Natural killer cell treated with Interleukin-12 subunit alpha and Interleukin-12 subunit beta and Interleukin-15 and Interleukin-18, amount 100 ng/mL, for 72 hours (primary cell): Measurements from ENCODE around the gene LMF1. TPM values are rescaled to one million over a fixed set of nuclear protein-coding genes. Genes with fewer than 3 reads are reported as not detected.
A peak's percentile ranks its signal among the peaks of the same experiment; 100 is the strongest.
"Not testable (repeated sequence)": the region's sequence is repeated elsewhere in the genome, so short reads cannot be mapped to it uniquely, and the experiment has no call there.

ENCODE experiments used
- ATAC-seq, 2 donors: fragments of 150-1000 bp; cut with Tn5 transposase in 1 of 2; sonication (Bioruptor Pico), chemical (Tn5 transposase) in 1 of 2; 2 replicates each; pipeline ENCODE4 v1.10.0; 2021
- DNase-seq: peaks from one replicate; pipeline ENCODE4 v3.0.0; 2022; ENCODE audit warnings: low spot score
- H3K27ac Mint-ChIP-seq, 2 donors: 1 replicate in 1 of 2; 2 replicates in 1 of 2; pipeline ENCODE4 v1.8.0; 2022; ENCODE audit warnings: mixed read lengths in 2 of 2, mild to moderate bottlenecking in 1 of 2, moderate library complexity in 1 of 2
- H3K27me3 Mint-ChIP-seq, 2 donors: 1 replicate in 1 of 2; 2 replicates in 1 of 2; pipeline ENCODE4 v1.8.0; 2022; ENCODE audit warnings: mixed read lengths in 2 of 2
- H3K36me3 Mint-ChIP-seq: one replicate; pipeline ENCODE4 v1.8.0; 2022; ENCODE audit warnings: mixed read lengths
- H3K4me1 Mint-ChIP-seq, 2 donors: 1 replicate in 1 of 2; 2 replicates in 1 of 2; pipeline ENCODE4 v1.8.0; 2022; ENCODE audit warnings: low read depth in 2 of 2, mixed read lengths in 2 of 2, mild to moderate bottlenecking in 1 of 2
- H3K4me3 Mint-ChIP-seq: one replicate; pipeline ENCODE4 v1.8.0; 2022; ENCODE audit warnings: mixed read lengths
- H3K9me3 Mint-ChIP-seq: 2 replicates; pipeline ENCODE4 v1.8.0; 2022; ENCODE audit warnings: mixed read lengths
- total RNA-seq, 2 donors: library from RNA; stranded (reverse); gene quantifications; one replicate each; pipeline ENCODE4 v1.2.3, GENCODE V29; 2022

The LMF1 gene
- total RNA-seq, 2 donors from 2014 or later = 17.1 to 21.0 TPM

DNA sequence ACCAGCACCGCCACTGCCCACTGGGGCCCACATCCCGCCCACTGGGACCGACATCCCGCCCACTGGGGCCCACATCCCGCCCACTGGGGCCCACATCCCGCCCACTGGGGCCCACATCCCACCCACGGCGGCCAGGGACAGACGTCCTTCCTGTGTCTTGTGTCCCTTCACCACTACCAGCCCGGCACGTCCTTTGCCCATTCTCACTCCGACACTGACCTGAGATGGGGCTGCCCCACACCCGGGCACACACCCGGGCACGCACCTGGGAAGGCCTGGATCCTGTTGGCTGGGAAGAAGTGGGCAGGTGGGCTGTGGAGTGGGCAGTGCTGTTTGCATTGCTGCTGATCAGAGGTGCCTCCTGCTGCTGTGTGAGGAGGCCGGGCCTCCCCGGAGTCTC lies 141.9 kb downstream of the LMF1 start:
- Mint-ChIP-seq H3K4me3 (no peak overlapping the region), H3K36me3 (no peaks in the 10 kb centered on the region), H3K27ac (no peak overlapping the region), H3K9me3 (no peaks in the 10 kb centered on the region), H3K27me3 (peaks cover 0 to 6% of the 10 kb centered on the region in 2 donors), H3K4me1 (no peaks in the 10 kb centered on the region)
- no peak for ATAC-seq
- DNase-seq = no peak

DNA sequence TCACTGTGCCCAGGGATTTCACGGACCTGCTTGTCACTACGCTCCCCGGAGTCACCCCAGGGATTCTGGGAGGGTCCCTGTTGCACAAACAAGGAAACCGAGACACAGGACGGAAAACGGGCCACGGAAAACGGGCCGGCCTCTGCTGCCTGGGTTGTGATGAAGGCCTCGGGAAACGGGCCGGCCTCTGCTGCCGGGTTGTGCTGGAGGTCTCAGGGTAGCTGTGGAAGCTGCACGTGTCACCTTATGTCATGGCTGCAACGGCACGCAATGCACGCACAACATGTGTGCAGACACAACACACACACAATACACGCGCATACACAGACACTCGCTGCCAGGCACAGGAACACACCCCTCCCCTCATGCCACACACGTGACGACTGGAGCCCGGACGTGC lies 143.3 kb downstream of the LMF1 start:
- H3K27me3 Mint-ChIP-seq = peaks cover 0 to 6% of the 10 kb centered on the region in 2 donors
- no peaks in the 10 kb centered on the region for H3K9me3 Mint-ChIP-seq
- no peak overlapping the region for H3K4me3 Mint-ChIP-seq
- ATAC-seq (no peak), DNase-seq (no peak)
- H3K27ac Mint-ChIP-seq = no peak overlapping the region
- no peaks in the 10 kb centered on the region for H3K4me1 Mint-ChIP-seq
- H3K36me3 Mint-ChIP-seq = no peaks in the 10 kb centered on the region

DNA sequence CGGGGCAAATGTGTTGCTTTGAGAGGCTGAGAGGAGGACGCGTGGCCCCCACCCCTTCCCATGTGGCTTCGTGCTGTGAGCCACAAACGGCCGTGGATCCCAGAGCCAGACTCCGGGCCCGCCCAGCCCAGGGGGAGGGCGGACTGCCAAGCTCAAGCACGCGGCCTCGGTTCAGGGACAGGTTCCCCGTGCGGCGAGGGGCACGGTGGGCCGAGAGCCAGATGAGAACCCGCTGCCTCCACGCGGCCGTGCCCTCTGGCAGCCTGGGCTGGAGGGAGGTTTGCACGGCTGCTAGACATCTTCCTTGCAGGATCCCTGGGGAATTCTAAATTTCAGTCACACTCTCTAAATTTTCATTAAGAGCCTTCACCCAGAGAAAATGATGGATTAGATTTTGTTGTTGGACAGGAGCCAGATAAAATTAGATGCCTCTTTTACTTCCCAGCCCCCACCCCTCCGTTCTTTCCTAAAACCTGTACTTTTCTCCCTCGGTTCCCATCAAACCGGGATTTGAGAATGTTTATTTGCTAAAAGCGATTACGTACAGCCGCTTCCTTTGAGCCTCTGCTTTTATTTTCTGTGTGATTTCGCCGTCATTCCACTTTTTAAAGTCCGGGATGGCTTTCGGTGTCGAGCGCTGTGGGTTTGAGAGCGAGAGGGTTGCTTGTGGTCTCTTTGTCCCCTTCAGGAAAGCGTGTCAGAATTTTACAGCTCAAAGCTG lies 145.3 kb downstream of the LMF1 start:
- Mint-ChIP-seq H3K36me3 (no peaks in the 10 kb centered on the region), H3K4me1 (no peaks in the 10 kb centered on the region), H3K4me3 (no peak overlapping the region), H3K27me3 (peaks cover 0 to 13% of the 10 kb centered on the region in 2 donors), H3K9me3 (no peaks in the 10 kb centered on the region), H3K27ac (no peak overlapping the region)
- no peak for DNase-seq
- no peak for ATAC-seq

DNA sequence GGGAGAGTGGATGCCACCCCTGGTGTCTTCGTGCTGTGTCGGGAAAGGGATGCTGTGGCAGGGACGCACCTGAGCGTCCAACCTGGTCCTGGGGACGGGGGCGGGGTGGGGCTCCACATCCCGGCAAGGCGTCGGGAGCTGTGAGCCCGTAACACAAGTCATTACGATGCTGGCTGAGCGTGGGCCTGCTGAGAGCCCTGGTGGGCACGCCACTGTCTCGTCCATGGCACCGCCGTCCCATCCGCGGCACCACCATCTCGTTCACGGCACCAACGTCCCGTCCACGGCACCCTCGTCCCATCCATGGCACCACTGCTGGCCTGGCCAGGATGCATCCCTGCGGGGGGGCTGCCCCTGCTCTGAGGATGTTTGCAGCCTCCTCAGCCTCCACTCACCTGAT lies 146.2 kb downstream of the LMF1 start:
- no peak overlapping the region for H3K27ac Mint-ChIP-seq
- DNase-seq (no peak), ATAC-seq (no peak)
- H3K9me3 Mint-ChIP-seq = no peaks in the 10 kb centered on the region
- no peak overlapping the region for H3K4me3 Mint-ChIP-seq
- H3K4me1 Mint-ChIP-seq = no peaks in the 10 kb centered on the region
- H3K36me3 Mint-ChIP-seq = no peaks in the 10 kb centered on the region
- peaks cover 0 to 9% of the 10 kb centered on the region in 2 donors for H3K27me3 Mint-ChIP-seq

DNA sequence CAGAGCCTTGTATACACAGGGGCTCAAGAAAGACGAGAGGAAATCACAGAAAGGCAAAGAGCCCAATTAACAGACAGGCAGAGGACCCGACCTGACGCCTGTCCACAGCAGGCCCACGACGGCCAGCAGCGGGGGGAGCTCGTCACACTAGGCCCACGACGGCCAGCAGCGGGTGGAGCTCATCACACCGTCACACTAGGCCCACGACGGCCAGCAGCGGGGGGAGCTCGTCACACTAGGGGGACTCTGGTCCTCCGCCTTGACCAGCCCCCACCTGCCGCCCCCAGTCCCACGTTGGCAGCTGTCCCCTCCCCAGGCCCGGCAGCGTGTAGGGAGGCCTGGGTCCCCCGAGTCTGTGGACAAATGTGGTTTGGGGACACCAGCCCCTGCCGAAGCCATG lies 146.6 kb downstream of the LMF1 start:
- peaks cover 0 to 9% of the 10 kb centered on the region in 2 donors for H3K27me3 Mint-ChIP-seq
- no peak overlapping the region for H3K27ac Mint-ChIP-seq
- DNase-seq = no peak
- H3K9me3 Mint-ChIP-seq = no peaks in the 10 kb centered on the region
- ATAC-seq = peak in 1 of 2 donors; percentile 20
- no peaks in the 10 kb centered on the region for H3K36me3 Mint-ChIP-seq
- H3K4me1 Mint-ChIP-seq = no peaks in the 10 kb centered on the region
- no peak overlapping the region for H3K4me3 Mint-ChIP-seq

DNA sequence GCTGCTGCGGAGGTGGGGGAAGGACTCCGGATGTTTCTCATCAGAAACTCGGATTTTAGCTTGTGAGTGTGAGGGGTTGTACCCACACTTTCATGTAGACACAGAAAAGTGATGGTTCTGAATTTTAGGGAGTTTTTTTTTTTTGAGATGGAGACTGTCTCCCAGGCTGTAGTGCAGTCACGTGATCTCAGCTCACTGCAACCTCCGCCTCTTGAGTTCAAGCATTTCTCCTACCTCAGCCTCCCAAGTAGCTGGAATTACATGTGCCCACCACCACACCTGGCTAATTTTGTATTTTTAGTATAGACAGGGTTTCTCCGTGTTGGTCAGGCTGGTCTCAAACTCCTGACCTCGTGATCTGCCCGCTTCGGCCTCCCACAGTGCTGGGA lies 147.9 kb downstream of the LMF1 start:
- Mint-ChIP-seq H3K4me1 (no peaks in the 10 kb centered on the region), H3K9me3 (no peaks in the 10 kb centered on the region), H3K27ac (no peak overlapping the region), H3K4me3 (no peak overlapping the region), H3K27me3 (peaks cover 0 to 9% of the 10 kb centered on the region in 2 donors), H3K36me3 (no peaks in the 10 kb centered on the region)
- DNase-seq (no peak), ATAC-seq (no peak)

DNA sequence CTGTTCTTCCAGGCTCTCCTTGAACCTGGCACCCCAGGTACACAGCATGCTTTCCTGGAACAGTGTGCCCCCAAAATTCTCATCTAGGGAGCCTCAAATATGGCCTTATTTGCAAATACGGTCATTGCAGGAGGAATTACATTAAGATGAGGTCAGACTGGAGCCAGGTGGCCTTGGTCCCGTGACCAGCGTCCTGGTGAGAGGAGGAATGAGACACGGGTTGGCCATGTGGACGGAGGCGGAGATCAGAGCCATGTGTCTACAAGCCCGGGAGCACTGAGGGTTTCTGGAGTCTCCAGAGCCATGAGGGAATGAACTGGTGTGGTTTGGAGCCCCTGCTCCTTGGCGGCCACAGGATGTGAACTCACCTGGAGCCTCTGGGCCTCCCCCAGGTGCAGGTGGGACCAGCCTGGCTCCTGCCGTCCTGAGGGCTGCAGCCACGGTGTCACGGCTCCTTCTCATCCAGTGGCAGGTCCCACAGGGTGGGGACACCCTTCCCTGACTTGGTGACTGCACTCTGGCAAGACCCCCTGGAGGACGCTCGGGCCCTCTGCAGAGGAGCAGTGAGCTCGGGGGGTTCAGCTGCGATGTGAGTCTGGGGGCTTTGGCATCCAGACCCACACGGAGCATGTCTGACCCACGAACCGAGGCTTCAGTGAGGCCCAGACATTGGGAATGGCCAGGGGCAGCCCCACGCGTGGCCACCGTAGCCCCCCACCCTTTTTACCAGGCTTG lies 148.4 kb downstream of the LMF1 start:
- H3K27me3 Mint-ChIP-seq = peaks cover 0 to 9% of the 10 kb centered on the region in 2 donors
- H3K36me3 Mint-ChIP-seq = no peaks in the 10 kb centered on the region
- H3K4me1 Mint-ChIP-seq = no peaks in the 10 kb centered on the region
- ATAC-seq (no peak), DNase-seq (no peak)
- H3K4me3 Mint-ChIP-seq = no peak overlapping the region
- no peaks in the 10 kb centered on the region for H3K9me3 Mint-ChIP-seq
- H3K27ac Mint-ChIP-seq = no peak overlapping the region

DNA sequence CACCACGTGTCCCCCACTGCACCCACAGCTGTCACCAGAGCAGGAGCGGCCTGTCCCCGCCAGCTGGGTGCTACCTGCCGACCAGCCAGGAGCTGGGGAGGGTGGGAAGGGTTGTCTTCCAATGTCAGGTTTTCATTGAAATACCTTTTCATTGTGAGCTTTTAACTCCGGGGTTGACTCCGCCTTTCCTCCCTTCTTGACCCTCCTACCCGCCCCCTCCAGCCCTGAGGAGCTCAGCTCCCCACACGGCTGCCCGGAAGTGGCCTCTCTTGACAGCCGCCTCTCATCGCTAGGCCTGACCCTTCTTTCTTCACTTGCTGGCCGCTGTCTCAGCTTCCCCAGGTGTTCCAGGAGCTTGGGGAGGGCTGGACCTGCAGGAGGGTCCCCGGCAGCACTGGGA lies 149.0 kb downstream of the LMF1 start:
- Mint-ChIP-seq H3K27me3 (peaks cover 0 to 9% of the 10 kb centered on the region in 2 donors), H3K4me3 (no peak overlapping the region), H3K4me1 (no peaks in the 10 kb centered on the region), H3K36me3 (no peaks in the 10 kb centered on the region), H3K27ac (no peak overlapping the region), H3K9me3 (no peaks in the 10 kb centered on the region)
- ATAC-seq = no peak
- DNase-seq = no peak

DNA sequence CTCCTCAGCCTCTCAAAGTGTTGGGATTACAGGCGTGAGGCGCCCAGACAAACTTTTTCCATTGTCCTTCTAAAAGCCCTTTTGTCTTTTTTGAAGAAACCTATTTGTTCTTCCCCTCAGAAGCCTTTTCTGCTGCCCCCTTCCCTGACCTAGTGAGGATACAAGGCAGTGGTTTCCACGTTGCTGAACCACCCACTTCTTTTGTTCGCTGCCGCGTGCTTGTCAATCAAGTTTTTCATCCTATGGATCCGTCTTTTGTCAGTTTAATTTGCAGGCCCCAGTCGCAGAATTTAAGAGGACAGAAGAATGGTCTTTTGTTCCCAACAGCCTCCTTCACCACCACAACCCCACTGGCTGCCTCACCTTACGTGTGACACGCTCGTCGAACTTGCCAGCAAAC lies 150.0 kb downstream of the LMF1 start:
- no peaks in the 10 kb centered on the region for H3K36me3 Mint-ChIP-seq
- ATAC-seq (no peak), DNase-seq (no peak)
- H3K9me3 Mint-ChIP-seq = no peaks in the 10 kb centered on the region
- H3K4me3 Mint-ChIP-seq = no peak overlapping the region
- no peaks in the 10 kb centered on the region for H3K4me1 Mint-ChIP-seq
- H3K27ac Mint-ChIP-seq = no peak overlapping the region
- H3K27me3 Mint-ChIP-seq = peaks cover 0 to 7% of the 10 kb centered on the region in 2 donors

DNA sequence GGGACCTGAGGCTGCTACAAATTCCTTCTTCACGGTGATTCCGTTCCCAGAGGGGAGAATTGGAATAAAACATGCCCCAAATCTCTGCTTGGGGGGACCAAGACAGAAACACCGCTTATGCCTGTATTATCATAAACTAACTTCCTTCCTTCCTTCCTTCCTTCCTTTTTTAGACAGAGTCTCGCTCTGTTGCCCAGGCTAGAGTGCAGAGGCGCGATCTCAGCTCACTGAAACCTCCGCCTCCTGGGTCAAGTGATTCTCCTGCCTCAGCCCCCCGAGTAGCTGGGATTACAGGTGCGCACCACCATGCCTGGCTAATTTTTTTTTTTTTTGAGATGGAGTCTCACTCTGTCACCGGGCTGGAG lies 150.8 kb downstream of the LMF1 start:
- ATAC-seq, DNase-seq, H3K36me3 Mint-ChIP-seq, H3K4me3 Mint-ChIP-seq, H3K27ac Mint-ChIP-seq, H3K27me3 Mint-ChIP-seq, H3K4me1 Mint-ChIP-seq, H3K9me3 Mint-ChIP-seq: not testable (repeated sequence)

DNA sequence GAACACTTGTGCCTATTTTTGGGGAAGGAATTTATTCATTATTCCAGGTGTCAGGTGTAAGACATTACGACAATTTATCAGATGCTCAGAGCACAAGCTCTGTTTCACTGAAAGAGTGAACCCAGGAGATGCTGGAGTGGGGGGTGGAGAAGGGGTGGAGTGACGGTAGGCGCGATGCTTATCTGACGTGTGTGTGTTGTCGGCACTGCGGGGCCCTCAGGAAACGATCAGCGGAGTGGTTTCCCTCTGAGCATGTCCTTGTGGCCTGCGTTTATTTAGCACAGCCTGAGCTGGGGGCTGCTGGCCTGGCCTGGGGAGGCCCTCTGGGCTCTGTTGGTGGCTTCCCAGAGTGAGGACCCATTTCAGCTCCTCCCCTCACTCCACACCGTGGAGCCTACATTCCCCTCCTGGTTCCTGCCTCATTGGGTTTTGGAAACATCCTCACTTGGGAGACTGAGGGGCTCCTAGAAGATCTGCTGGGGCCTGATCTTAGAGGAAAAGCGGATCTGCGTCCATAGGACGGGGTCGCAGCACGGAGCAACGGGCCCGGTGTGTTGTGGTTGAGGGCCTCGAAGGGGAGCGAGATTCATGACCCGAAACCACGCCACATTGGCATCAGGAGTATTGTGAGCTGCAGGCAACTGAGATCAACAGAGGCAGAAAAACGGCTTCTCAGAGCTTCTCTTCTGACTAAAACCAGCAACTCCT lies 151.3 kb downstream of the LMF1 start:
- H3K27me3 Mint-ChIP-seq = peaks cover 0 to 9% of the 10 kb centered on the region in 2 donors
- no peaks in the 10 kb centered on the region for H3K9me3 Mint-ChIP-seq
- no peaks in the 10 kb centered on the region for H3K4me1 Mint-ChIP-seq
- no peaks in the 10 kb centered on the region for H3K36me3 Mint-ChIP-seq
- no peak for ATAC-seq
- DNase-seq = no peak
- no peak overlapping the region for H3K27ac Mint-ChIP-seq
- no peak overlapping the region for H3K4me3 Mint-ChIP-seq

DNA sequence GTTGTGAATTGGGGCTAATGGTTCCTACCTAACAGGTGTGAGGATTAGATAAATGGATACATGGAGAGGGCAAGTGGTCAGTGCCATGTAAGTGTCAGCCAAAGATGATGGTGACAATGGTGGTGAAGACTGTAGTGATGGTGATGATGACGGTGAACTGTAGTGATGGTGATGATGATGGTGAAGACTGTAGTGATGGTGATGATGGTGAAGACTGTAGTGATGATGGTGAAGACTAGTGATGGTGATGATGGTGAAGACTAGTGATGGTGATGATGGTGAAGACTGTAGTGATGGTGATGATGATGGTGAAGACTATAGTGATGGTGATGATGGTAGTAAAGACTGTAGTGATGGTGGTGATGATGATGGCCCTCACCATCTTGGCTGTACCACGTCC lies 152.2 kb downstream of the LMF1 start:
- H3K27me3 Mint-ChIP-seq = peaks cover 0 to 9% of the 10 kb centered on the region in 2 donors
- ATAC-seq (peak in 1 of 2 donors; percentile 47), DNase-seq (no peak)
- H3K27ac Mint-ChIP-seq = no peak overlapping the region
- no peaks in the 10 kb centered on the region for H3K9me3 Mint-ChIP-seq
- H3K4me3 Mint-ChIP-seq = no peak overlapping the region
- no peaks in the 10 kb centered on the region for H3K4me1 Mint-ChIP-seq
- no peaks in the 10 kb centered on the region for H3K36me3 Mint-ChIP-seq

DNA sequence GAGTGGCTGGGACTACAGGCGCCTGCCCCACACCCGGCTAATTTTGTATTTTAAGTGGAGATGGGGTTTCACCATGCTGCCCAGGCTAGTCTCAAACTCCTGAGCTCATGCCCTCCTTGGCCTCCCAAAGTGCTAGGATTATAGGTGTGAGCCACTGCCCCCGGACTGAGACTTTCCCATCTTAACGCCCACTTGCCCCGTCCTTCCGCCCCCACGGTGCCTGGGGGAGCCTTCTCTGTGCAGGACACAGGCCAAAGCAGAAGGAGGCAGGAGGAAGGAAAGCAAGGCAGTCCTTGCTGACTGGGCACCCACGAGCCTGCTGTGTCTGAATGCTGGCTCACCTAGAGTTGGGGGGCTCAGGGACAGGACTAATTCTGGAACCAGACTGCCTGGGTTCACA lies 152.7 kb downstream of the LMF1 start:
- ATAC-seq = no peak
- no peak overlapping the region for H3K4me3 Mint-ChIP-seq
- H3K4me1 Mint-ChIP-seq = no peaks in the 10 kb centered on the region

More for the DNA sequence above, 152.7 kb downstream of the LMF1 start:
- Mint-ChIP-seq H3K9me3 (no peaks in the 10 kb centered on the region), H3K27ac (no peak overlapping the region), H3K27me3 (peaks cover 0 to 9% of the 10 kb centered on the region in 2 donors), H3K36me3 (no peaks in the 10 kb centered on the region)
- DNase-seq = no peak
